Medulla oblongata (tissue), 1 donor: ENCODE measurements around the gene RBKS.

Experiments used
- DNase-seq: peaks from one replicate; pipeline ENCODE4 v3.0.0-alpha.2; 2015; ENCODE audit errors: extremely low spot score

Gene RBKS

GRCh38 chr2:27831279-27832050 lies 58.7 kb downstream of the RBKS start:
- no peak for DNase-seq

- DNase-seq, result no peak
Observed at GRCh38 chr2:27830656-27831055, 59.5 kb downstream of the RBKS start.

DNA sequence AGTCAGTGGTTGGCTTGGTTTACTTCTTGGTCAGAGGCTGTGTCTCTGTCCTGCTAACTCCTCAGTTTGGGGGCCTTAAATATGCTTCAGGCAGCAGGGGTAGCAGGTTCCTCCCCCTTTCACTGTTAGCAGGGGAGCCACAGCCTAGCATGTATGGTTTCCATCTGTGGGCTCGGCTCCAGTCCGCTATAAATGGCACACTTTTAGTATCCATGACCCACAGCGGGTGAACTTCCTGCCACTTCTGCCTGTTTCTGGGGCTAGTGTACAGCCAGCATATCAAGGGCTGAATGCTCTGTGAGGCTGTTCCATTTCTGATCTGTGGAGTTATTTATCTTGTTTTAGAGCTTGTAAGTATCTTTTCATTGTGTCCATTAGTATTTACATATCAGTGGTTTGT lies 60.4 kb downstream of the RBKS start:
- no peak for DNase-seq

GRCh38 chr2:27828305-27828704 lies 61.9 kb downstream of the RBKS start:
- DNase-seq, result no peak

GRCh38 chr2:27824401-27824800 lies 65.8 kb downstream of the RBKS start:
- no peak for DNase-seq

DNA sequence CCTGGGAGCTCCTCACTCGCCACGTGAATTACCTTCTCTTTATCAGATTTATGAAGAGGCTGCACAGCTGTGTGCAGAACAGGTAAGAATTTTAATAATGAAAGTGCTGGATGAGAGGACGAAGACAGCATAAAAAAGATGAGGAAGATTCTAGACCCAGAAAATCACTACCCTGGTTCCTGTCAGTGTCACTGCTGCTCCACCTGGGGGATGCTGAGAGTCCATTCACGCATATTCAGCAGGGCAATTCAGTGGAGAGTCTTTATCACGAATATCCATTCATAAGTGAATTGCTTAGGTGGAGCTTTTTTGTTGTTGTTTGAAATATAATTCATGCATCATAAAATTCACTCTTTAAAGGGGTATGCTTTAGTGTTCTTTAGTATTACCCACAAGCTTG lies 66.6 kb downstream of the RBKS start:
- no peak for DNase-seq

DNA sequence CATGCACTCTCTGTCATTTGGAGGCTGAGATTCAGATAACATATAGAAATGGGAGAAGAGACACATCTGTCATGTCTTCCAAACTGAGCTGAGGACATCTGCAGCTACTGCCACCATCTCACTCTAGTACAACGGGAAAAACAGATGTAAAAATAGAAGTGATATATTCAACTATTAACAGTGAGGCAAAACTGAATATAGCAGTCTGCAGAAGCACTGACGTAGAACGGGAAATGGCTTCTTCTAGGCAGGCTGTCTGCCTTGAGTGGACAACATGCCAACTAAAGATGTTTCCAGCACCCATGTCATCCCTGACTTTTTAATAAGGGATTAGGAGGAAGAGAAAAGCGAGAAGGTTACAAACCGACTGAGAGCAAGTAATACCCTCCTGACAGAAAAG lies 67.1 kb downstream of the RBKS start:
- no peak for DNase-seq

DNA sequence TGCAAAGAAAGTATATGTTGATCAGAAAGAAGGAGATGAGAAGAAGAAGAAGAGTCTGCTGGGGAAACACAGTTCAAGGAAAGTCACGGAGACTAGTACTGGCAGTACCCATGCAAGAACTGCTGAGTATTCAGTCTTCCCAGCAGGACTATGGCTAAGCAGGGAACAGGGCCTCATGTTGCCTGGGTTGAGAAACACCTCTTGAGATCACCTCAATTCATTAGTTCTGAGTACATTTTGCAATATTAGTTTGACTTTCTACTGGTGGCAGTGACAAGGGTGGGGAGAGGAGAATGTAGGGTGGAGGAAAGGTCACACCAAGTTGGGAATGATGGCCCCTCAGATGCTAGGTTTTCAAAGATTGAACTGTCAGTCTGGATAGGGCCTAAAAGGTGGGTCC lies 68.1 kb downstream of the RBKS start:
- DNase-seq, result no peak

GRCh38 chr2:27815860-27816438 lies 74.2 kb downstream of the RBKS start:
- DNase-seq, result no peak

DNA sequence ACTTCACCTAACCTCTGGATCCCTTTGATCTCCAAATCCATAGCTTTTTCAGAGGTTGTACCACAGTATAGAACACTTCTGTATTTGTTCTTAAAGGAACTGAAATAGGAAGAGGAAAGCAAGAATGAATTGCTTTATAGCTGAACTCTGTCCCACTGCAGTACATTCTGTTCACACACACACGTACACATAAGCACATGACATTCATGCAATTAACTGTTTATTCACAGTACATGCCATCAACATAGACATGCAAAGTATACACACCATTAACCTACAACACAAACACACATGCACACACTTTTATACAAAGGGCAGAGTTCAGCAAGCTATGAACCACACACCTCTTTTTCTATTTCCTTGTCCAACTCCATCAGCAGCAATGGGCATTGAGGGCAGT lies 75.4 kb downstream of the RBKS start:
- DNase-seq, result no peak

DNA sequence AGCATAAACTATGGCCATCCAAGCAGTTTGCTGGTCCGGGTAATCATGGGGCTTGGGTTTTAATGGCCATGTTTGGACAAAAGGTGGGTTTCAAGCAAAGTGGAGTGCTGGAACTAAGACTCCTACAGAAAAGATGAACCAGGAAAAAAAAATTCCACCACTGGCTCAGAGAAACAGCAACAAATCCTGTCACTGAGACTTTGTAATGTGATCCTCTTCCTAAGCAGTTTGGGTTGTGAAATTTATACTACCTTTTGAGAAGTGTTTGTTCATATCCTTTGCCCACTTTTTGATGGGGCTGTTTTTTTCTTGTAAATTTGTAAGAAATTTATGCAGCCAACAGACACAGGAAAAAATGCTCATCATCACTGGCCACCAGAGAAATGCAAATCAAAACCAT lies 78.4 kb downstream of the RBKS start:
- DNase-seq, result no peak

- no peak for DNase-seq
Observed at GRCh38 chr2:27810455-27810854, 79.7 kb downstream of the RBKS start.

- DNase-seq, result no peak
Observed at GRCh38 chr2:27809761-27810241, 80.4 kb downstream of the RBKS start.

DNA sequence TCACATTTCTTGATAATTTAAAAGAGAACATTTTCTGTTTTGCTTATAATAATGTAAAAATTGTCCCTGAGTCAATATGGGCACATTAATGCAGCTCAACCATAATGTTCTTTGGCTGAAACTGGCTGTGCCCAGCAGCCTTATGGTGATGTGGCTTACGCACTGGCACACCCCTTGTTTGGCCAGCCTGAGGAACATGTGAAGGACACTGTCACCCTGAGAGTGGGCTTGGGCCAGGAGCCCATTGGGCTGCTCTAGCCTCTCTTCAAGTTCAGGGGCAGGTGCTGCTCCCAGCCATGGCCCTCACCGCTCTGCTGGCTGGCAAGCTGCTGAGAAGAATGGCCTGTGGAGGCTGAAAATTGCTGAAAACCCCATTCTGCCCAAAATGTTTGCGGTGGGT lies 81.2 kb downstream of the RBKS start:
- DNase-seq, result no peak

DNA sequence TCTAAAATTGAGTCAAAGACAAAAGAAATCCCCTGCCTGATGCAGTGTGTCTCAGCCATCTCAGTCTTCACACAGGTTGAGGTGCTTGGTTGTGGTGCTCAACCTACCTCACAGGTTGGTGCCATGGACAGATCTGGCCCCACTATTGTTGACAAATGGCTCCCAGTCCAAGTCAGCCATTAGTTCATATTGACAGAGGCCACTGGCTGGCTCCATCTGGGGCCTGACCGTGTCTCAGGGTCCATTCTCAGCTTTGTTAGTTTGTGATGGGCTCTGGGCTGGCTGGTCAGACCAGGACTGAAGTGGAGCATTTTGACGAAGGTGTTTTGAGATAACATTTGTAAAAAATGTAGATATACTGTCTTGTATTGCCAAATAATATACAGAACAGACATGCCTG lies 81.8 kb downstream of the RBKS start:
- no peak for DNase-seq

GRCh38 chr2:27807476-27807875 lies 82.7 kb downstream of the RBKS start:
- DNase-seq, result peak; percentile 9

- no peak for DNase-seq
Observed at GRCh38 chr2:27806311-27807059, 83.7 kb downstream of the RBKS start.

DNA sequence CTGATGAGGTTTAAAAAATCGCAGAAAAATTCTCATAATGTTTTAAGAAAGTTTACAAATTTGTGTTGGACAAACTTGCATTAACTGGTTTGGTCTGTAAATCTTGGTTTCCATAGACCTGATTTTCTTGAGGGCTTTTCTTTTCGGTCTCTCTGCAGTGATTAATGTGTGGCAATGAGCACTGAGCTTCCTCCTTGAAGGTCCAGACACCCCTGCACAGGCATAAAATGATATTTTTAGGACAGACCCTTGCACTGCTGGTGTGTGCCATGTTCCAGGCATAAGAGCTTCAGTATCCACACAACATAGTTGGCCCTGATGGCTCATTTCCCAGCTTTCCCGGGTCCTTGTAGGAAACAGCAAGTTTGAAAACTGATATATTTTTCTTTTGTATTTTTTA lies 85.0 kb downstream of the RBKS start:
- DNase-seq, result no peak

- no peak for DNase-seq
Observed at GRCh38 chr2:27804146-27804545, 86.0 kb downstream of the RBKS start.

DNA sequence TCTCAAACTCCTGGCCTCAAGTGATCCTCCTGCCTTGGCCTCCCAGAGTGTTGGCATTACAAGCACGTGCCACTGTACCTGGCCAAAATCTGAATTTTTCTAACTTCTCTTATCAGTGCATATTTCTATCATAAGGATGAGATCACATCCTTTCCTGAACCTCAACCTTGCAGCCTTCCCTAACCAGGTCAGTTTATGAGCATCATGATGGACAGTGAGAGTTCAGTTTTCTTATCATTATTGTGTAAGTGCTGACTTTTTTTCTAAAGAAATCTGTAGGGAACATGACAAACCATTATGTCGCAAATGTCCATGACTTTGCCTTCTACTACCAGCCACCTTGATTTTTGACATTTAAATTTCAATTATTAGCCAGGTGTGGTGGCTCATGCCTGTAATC lies 87.1 kb downstream of the RBKS start:
- no peak for DNase-seq

DNA sequence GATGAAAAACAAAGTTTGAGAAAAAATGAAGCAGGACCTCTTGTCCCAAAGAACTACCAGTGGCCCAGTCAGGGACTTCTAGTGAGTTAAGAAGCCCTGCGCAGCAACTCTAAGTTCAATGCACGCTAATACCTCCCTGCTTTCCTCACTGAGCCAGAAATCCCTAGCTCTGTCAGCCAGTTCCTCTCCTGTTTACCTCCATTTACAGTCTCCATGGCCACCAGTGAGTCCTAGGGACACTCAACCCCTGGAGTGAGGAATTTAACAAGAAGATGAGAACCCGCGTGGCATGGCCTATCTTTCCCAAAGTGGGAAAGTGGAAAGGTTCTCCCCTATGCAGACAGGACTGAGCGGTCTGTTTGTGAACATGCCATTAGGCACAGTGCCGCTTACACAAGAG lies 87.6 kb downstream of the RBKS start:
- DNase-seq, result no peak

GRCh38 chr2:27800856-27801255 lies 89.3 kb downstream of the RBKS start:
- no peak for DNase-seq

- DNase-seq, result no peak
Observed at GRCh38 chr2:27799646-27800010, 90.6 kb downstream of the RBKS start.
